Skeletal muscle satellite cell (primary cell): ENCODE results near the gene CATSPER3.

Experiments used
- H3K27me3 ChIP-seq: 2 replicates; pipeline ENCODE4 v1.7.0; 2013; ENCODE audit warnings: low read length; ENCODE audit not compliant: control insufficient read depth, insufficient read depth
- H3K36me3 ChIP-seq: 2 replicates; pipeline ENCODE4 v1.7.0; 2013; ENCODE audit warnings: mild to moderate bottlenecking, control low read depth, low read length; ENCODE audit not compliant: insufficient read depth
- H3K4me1 ChIP-seq: 2 replicates; pipeline ENCODE4 v1.7.0; 2013; ENCODE audit warnings: low read length; ENCODE audit not compliant: control insufficient read depth, insufficient read depth
- H3K4me2 ChIP-seq: 2 replicates; pipeline ENCODE4 v1.7.0; 2013; ENCODE audit warnings: mild to moderate bottlenecking, low read length
- H3K4me3 ChIP-seq: 2 replicates; pipeline ENCODE4 v1.7.0; 2013; ENCODE audit warnings: low read length
- H3K9ac ChIP-seq: 2 replicates; pipeline ENCODE4 v1.7.0; 2013; ENCODE audit warnings: mild to moderate bottlenecking, low read depth, low read length, moderate library complexity
- H3K9me3 ChIP-seq: replicated peaks from 2 replicates; pipeline ENCODE4 v1.7.0; 2013; ENCODE audit warnings: mild to moderate bottlenecking, control low read depth, low read length

The CATSPER3 gene

GRCh38 chr5:135012951-135013391 is 45.3 kb downstream of the CATSPER3 start:
- no peak overlapping the region for H3K4me3 ChIP-seq
- peaks cover 5% of the 10 kb centered on the region for H3K27me3 ChIP-seq
- no peaks in the 10 kb centered on the region for H3K4me1 ChIP-seq
- no peak overlapping the region for H3K9ac ChIP-seq
- H3K9me3 ChIP-seq = no peaks in the 10 kb centered on the region
- H3K36me3 ChIP-seq = no peaks in the 10 kb centered on the region
- no peak overlapping the region for H3K4me2 ChIP-seq

- Histone ChIP-seq H3K4me1 (no peaks in the 10 kb centered on the region), H3K27me3 (peaks cover 5% of the 10 kb centered on the region), H3K4me2 (no peak overlapping the region), H3K9me3 (no peaks in the 10 kb centered on the region), H3K4me3 (no peak overlapping the region), H3K36me3 (no peaks in the 10 kb centered on the region), H3K9ac (no peak overlapping the region)
These were observed 45.7 kb downstream of the CATSPER3 start for GRCh38 chr5:135013445-135013844.

GRCh38 chr5:135013947-135014570 is 46.4 kb downstream of the CATSPER3 start:
- peaks cover 5% of the 10 kb centered on the region for H3K27me3 ChIP-seq
- no peak overlapping the region for H3K4me3 ChIP-seq
- H3K4me1 ChIP-seq = no peaks in the 10 kb centered on the region
- no peak overlapping the region for H3K4me2 ChIP-seq
- no peaks in the 10 kb centered on the region for H3K36me3 ChIP-seq
- no peaks in the 10 kb centered on the region for H3K9me3 ChIP-seq
- H3K9ac ChIP-seq = no peak overlapping the region

DNA sequence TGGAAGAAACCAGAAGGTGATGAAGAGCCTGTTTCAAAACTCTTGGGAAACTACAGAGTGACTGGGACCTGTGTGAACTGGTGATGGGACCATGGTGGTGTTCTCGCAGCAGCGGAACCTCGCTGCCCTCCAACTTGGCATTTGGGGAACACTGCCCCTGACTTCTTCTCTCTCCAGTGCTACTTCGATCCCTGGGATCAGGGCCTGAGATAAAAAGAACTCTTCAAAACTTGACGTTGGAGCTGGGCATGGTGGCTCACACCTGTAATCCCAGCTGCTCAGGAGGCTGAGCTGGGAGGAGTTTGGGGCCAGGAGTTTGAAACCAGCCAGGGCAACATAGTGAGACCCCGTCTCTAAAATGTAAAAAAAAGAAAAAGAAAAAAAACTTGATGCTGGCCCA is 48.2 kb downstream of the CATSPER3 start:
- no peaks in the 10 kb centered on the region for H3K36me3 ChIP-seq
- H3K27me3 ChIP-seq = peaks cover 6% of the 10 kb centered on the region
- no peaks in the 10 kb centered on the region for H3K9me3 ChIP-seq
- no peak overlapping the region for H3K4me3 ChIP-seq
- H3K9ac ChIP-seq = no peak overlapping the region
- no peak overlapping the region for H3K4me2 ChIP-seq
- no peaks in the 10 kb centered on the region for H3K4me1 ChIP-seq

GRCh38 chr5:135016861-135017290 is 49.2 kb downstream of the CATSPER3 start:
- H3K4me2 ChIP-seq = no peak overlapping the region
- peaks cover 8% of the 10 kb centered on the region for H3K27me3 ChIP-seq
- no peaks in the 10 kb centered on the region for H3K36me3 ChIP-seq
- no peak overlapping the region for H3K9ac ChIP-seq
- H3K4me3 ChIP-seq = no peak overlapping the region
- H3K4me1 ChIP-seq = no peaks in the 10 kb centered on the region
- H3K9me3 ChIP-seq = no peaks in the 10 kb centered on the region

DNA sequence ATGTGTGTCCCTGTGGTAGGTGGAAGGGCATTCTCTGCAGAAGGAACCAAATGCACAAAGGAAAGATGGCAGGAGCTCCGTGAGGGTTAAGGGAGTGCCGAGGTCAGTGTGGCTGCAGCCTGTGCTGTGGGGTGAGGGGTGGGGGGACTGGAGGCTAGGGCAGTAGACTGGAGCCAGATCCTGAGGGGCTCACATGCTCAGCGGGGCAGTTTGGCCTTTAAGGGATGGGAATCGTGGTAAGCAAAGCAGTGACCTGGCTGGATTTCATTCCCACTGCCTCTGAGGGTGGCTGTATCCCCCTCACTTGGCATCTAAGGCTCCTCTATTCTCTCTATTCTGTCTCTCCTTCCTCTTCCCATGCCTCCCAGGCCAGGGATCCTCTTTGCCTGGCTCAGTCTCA is 50.8 kb downstream of the CATSPER3 start:
- Histone ChIP-seq H3K27me3 (peaks cover 12% of the 10 kb centered on the region), H3K9me3 (no peaks in the 10 kb centered on the region), H3K9ac (no peak overlapping the region), H3K4me2 (no peak overlapping the region), H3K4me1 (no peaks in the 10 kb centered on the region), H3K4me3 (no peak overlapping the region), H3K36me3 (no peaks in the 10 kb centered on the region)

GRCh38 chr5:135019314-135019713 is 51.6 kb downstream of the CATSPER3 start:
- H3K27me3 ChIP-seq = peaks cover 12% of the 10 kb centered on the region
- H3K4me3 ChIP-seq = no peak overlapping the region
- no peaks in the 10 kb centered on the region for H3K36me3 ChIP-seq
- H3K4me2 ChIP-seq = no peak overlapping the region
- H3K4me1 ChIP-seq = no peaks in the 10 kb centered on the region
- no peaks in the 10 kb centered on the region for H3K9me3 ChIP-seq
- no peak overlapping the region for H3K9ac ChIP-seq

- no peak overlapping the region for H3K4me3 ChIP-seq
- H3K4me2 ChIP-seq = no peak overlapping the region
- H3K4me1 ChIP-seq = no peaks in the 10 kb centered on the region
- H3K27me3 ChIP-seq = peaks cover 12% of the 10 kb centered on the region
- no peak overlapping the region for H3K9ac ChIP-seq
- H3K9me3 ChIP-seq = no peaks in the 10 kb centered on the region
- H3K36me3 ChIP-seq = no peaks in the 10 kb centered on the region
These were observed 52.6 kb downstream of the CATSPER3 start for GRCh38 chr5:135020111-135020895.

GRCh38 chr5:135024956-135025729 is 57.4 kb downstream of the CATSPER3 start:
- Histone ChIP-seq H3K27me3 (peaks cover 24% of the 10 kb centered on the region), H3K36me3 (no peaks in the 10 kb centered on the region), H3K4me1 (no peaks in the 10 kb centered on the region), H3K4me2 (no peak overlapping the region), H3K9ac (no peak overlapping the region), H3K9me3 (peaks cover 4% of the 10 kb centered on the region), H3K4me3 (no peak overlapping the region)

DNA sequence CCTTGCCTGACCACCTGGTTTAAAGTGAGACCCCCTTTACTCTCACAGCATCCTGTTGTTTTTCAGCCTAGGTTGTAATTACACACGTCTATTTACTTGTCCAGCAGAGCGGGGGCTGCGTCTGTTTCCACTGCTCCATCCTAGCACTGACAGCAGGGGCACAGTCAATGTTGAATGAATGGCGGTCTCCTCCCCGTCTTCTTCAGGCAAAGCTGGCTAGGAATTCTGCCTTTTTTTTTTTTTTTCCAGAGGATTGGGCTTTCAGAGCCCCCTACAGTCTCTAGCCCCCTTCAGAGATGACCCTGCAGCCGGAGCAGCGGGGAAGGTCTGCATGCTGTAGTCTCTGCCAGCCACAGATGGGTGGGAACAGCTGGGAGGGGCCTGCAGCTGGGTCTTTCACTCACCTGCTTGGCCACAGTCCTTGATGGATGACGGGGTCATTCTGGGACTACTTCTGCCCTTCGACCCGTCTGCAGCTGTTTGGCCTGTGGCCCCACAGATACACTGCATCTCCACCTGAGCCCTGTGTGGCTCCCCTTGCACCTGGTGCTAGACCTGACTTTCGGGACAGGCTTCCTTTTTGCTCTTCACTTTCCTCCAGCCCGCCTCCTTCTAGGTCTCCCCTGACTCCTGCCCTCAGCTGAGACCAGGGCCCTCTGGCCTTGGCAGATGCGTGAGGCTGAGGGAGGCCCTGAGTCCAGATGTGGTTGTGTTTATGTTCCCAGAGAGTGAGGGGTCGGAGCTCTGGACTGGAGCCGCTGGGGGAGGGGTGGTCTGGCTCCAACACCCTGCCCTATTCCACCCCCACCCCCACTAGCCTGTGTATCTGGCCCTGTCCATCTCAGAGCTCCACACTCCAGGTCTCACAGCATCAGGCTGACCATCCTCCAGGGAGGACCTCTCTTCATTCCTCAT is 58.3 kb downstream of the CATSPER3 start:
- Histone ChIP-seq H3K4me1 (no peaks in the 10 kb centered on the region), H3K4me3 (no peak overlapping the region), H3K36me3 (no peaks in the 10 kb centered on the region), H3K4me2 (no peak overlapping the region), H3K9ac (no peak overlapping the region), H3K9me3 (peaks cover 4% of the 10 kb centered on the region), H3K27me3 (peaks cover 31% of the 10 kb centered on the region)
